Keratinocyte (primary cell): Measurements from ENCODE around the gene PDE12.

ENCODE experiments used
- EZH2 ChIP-seq: IDR thresholded peaks from one replicate; pipeline ENCODE4 v1.6.1; 2012; ENCODE audit warnings: inconsistent platforms, mild to moderate bottlenecking, low read length, moderate library complexity
- TF ChIP-seq, protein P1 (sequence below), 3 experiments: IDR thresholded peaks in 1 of 3; conservative IDR thresholded peaks in 1 of 3; optimal IDR thresholded peaks in 1 of 3; 2 replicates in 2 of 3; 3 replicates in 1 of 3; pipeline versions ENCODE3 to v1.5.1; 2011; ENCODE audit warnings: low read length in 3 of 3, mild to moderate bottlenecking in 3 of 3, moderate library complexity in 2 of 3, control low read depth in 1 of 3, inconsistent platforms in 1 of 3; ENCODE audit not compliant: insufficient read depth in 2 of 3; ENCODE audit errors: extremely low read depth in 1 of 3

DNA sequence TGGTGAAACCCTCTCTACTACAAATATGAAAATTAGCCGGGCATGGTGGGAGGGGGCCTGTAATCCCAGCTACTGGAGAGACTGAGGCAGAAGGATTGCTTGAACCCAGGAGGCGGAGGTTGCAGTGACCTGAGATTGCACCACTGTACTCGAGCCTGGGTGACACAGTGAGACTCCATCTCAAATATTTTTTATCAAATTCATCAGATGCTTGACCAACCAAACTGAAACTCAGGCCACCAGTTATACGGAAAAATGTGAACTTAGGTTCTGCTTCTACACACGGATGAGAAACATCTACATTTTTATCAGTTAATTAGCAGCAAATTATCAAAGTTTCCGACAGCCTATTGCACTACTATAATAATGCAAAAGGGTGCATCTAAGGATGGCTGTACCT, 36.2 kb downstream of the PDE12 start:
- TF ChIP-seq, protein P1, sequence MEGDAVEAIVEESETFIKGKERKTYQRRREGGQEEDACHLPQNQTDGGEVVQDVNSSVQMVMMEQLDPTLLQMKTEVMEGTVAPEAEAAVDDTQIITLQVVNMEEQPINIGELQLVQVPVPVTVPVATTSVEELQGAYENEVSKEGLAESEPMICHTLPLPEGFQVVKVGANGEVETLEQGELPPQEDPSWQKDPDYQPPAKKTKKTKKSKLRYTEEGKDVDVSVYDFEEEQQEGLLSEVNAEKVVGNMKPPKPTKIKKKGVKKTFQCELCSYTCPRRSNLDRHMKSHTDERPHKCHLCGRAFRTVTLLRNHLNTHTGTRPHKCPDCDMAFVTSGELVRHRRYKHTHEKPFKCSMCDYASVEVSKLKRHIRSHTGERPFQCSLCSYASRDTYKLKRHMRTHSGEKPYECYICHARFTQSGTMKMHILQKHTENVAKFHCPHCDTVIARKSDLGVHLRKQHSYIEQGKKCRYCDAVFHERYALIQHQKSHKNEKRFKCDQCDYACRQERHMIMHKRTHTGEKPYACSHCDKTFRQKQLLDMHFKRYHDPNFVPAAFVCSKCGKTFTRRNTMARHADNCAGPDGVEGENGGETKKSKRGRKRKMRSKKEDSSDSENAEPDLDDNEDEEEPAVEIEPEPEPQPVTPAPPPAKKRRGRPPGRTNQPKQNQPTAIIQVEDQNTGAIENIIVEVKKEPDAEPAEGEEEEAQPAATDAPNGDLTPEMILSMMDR (optimal IDR thresholded peaks at IDR 0.05 in 1 of 3, IDR thresholded peaks at IDR 0.05 in 1 of 3, conservative IDR thresholded peaks at IDR 0.05 in 1 of 3; ENCODE audit: extremely low read depth in 1 of 3, insufficient read depth in 2 of 3, low read length in 3 of 3): no peak
- TF ChIP-seq EZH2: no peak
